Stimulated activated naive CD8-positive, alpha-beta T cell treated with anti-CD3 and anti-CD28 coated beads, Interleukin-15, amount 100 ng/mL, for 72 hours (primary cell): Measurements from ENCODE around the gene AWAT1.
"Not testable (repeated sequence)": the region's sequence is repeated elsewhere in the genome, so short reads cannot be mapped to it uniquely, and the experiment has no call there.

Experiments
- ATAC-seq: fragments of 150-1000 bp; cut with Tn5 transposase; 2 replicates; pipeline ENCODE4 v1.10.0; 2021; ENCODE audit warnings: mild to moderate bottlenecking, moderate library complexity
- DNase-seq, 2 donors: peaks; one replicate each; pipeline ENCODE4 v3.0.0; 2021 to 2022
- H3K27ac Mint-ChIP-seq, 2 donors: one replicate each; pipeline ENCODE4 v1.8.0; 2022; ENCODE audit warnings: mild to moderate bottlenecking in 2 of 2, mixed read lengths in 2 of 2, moderate library complexity in 2 of 2
- H3K27me3 Mint-ChIP-seq: one replicate; pipeline ENCODE4 v1.8.0; 2022; ENCODE audit warnings: mixed read lengths
- H3K4me1 Mint-ChIP-seq: one replicate; pipeline ENCODE4 v1.8.0; 2022; ENCODE audit warnings: mild to moderate bottlenecking, mixed read lengths
- H3K4me3 Mint-ChIP-seq, 2 donors: one replicate each; pipeline ENCODE4 v1.8.0; 2022; ENCODE audit warnings: mild to moderate bottlenecking in 2 of 2, mixed read lengths in 2 of 2, moderate library complexity in 1 of 2
- H3K9me3 Mint-ChIP-seq, 2 donors: one replicate each; pipeline ENCODE4 v1.8.0; 2022; ENCODE audit warnings: mixed read lengths in 2 of 2

AWAT1 gene

DNA sequence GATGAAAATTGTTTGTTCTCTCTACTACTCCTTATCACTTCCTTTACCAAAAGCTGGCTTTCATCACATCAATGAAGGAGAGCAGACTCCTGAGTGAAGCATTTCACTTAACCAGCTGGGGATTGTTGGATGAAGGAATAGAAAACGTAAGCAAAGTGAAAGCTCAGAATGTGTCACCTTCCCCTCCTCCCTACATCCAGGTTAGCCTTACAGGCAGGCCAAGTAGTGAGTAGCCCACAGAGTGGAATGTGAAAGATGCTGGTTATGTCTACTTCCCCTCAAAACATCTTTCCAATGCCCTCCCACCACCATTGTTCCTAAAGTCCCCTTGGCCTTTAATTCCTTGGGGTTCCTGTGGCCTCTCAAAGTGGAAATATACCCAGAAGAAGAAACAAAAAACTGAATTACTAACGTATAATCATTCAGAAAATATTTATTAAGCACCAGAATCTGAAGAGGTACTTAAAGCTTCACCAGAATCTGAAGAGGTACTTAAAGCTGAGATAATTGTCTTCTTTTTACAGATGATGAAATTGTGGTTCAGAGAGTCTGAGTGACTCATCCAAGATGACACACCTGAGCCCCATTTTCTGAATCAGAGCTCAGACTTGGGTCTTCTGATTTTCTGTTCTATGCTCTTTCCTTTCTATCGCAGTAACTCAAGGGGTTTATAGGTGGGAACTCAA lies 19.1 kb downstream of the AWAT1 start:
- no peaks in the 10 kb centered on the region for H3K27me3 Mint-ChIP-seq
- peak overlapping the region; percentile 48 to 51 for H3K4me3 Mint-ChIP-seq
- H3K27ac Mint-ChIP-seq, result peak overlapping the region; percentile 90 to 97
- no peaks in the 10 kb centered on the region for H3K9me3 Mint-ChIP-seq
- H3K4me1 Mint-ChIP-seq, result peaks cover 24% of the 10 kb centered on the region
- ATAC-seq (peak; percentile 94), DNase-seq (peak in 1 of 2 donors; percentile 16)

DNA sequence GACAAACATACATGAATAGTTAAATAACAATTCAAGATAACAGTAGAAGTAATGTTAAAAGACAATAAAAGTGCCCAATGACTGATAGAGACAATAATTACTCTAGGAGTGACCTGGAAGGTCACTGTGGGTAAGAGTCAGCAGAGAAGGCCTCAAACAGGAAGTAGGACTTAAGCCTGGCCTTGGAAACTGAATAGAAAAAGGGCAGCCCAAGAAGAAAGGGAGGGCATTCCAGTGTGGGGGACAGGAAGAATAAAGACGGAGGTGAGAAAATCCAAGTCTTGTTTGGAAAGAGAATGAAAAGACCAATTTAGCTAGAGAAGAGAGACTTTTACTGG lies 19.6 kb downstream of the AWAT1 start:
- Mint-ChIP-seq H3K27ac (peak overlapping the region; percentile 90 to 97), H3K27me3 (no peaks in the 10 kb centered on the region), H3K4me3 (peak overlapping the region; percentile 48 to 51), H3K4me1 (peaks cover 24% of the 10 kb centered on the region), H3K9me3 (no peaks in the 10 kb centered on the region)
- DNase-seq, result no peak
- peak; percentile 68 for ATAC-seq

GRCh38 chrX:70254909-70255308 lies 20.5 kb downstream of the AWAT1 start:
- Mint-ChIP-seq H3K27ac (peak overlapping the region; percentile 36 to 44), H3K4me3 (no peak overlapping the region), H3K27me3 (no peaks in the 10 kb centered on the region), H3K9me3 (no peaks in the 10 kb centered on the region), H3K4me1 (peaks cover 24% of the 10 kb centered on the region)
- no peak for ATAC-seq
- DNase-seq, result no peak

- H3K4me3 Mint-ChIP-seq, result no peak overlapping the region
- no peaks in the 10 kb centered on the region for H3K9me3 Mint-ChIP-seq
- H3K4me1 Mint-ChIP-seq, result peaks cover 24% of the 10 kb centered on the region
- H3K27ac Mint-ChIP-seq, result no peak overlapping the region
- ATAC-seq (no peak), DNase-seq (no peak)
- H3K27me3 Mint-ChIP-seq, result no peaks in the 10 kb centered on the region
These were observed 21.0 kb downstream of the AWAT1 start for GRCh38 chrX:70255452-70255851.

DNA sequence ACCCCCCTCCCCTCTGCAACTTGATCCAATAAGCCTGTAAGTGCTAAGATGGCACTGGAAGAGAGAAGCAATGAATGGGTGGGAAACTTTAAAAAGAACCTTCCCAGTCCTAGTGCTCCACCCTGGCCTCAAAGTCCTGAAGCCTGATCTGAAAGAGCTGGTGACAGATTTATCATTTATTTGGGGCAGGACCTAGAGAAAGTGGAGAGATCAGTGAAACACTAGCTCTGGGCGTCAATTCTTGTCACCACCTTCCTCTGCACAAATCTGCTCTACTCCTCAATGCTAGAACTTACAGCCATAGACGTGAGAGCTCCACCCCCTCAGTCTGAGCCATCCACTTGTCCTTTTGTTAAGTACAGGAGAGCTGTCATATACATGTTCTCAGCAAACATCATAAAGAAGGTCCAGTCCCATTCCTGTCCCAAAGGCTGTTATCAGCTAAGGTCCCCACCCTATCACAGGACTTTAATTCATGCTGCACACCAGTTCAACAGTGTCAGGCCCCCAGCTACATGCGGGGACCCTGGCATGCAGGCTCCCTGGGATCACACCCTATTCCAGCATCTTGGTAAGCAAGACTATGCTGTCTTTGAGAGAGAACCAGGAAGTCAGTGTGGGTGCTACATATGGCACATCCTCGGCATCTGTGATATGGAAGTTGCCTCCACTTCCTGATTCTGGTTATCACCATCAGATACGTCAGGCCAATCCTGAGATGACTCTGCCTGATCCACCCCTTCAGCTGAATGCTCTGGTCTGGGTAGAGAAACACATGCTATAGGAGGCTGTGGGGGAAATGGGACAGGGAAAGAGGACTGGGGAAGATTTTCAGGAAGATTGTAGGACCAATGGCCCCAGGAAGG lies 23.2 kb downstream of the AWAT1 start:
- DNase-seq, result no peak
- ATAC-seq, result no peak
- Mint-ChIP-seq H3K27ac (peak overlapping the region in 1 of 2 donors; percentile 3), H3K4me1 (peaks cover 24% of the 10 kb centered on the region), H3K27me3 (no peaks in the 10 kb centered on the region), H3K4me3 (no peak overlapping the region), H3K9me3 (no peaks in the 10 kb centered on the region)

- no peak for ATAC-seq
- peaks cover 6% of the 10 kb centered on the region for H3K4me1 Mint-ChIP-seq
- no peak within 1 kb of the TSS for H3K4me3 Mint-ChIP-seq
These were observed 25.6 kb downstream of the AWAT1 start, which contains the start of gene P2RY4 for GRCh38 chrX:70260104-70260503. P2RY4 (minus strand) TSS chrX:70260204; CDS start chrX:70259624, 580 bp downstream.

DNA sequence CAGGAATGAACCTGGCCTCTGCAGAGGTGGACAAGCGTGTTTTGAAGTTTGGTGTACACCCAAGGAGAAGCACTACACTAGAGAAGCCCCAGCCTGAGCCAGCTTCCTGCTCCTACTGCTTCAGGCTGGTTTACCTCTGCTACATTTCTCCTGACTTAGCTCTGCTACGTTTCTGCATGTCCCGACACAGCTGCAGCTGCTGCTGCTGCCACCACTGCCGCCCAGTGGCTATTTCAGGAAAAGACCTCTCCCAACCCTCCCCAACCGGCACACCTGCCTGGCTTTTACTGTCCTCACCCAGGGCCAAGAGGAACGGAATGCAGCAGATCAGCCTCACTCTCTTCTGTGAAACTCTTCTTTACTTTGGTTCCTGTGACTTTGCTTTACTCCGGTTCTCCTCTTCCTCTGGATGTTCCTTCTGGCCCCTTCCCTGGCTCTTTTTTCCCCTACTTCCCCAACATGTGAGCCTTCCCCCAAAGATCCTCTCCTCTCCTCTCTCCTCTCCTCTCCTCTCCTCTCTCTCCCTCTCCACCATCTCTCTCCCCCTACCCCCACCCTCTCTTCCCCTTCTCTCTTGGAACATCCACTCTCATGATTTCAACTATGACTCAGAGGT lies 28.6 kb downstream of the AWAT1 start:
- peak overlapping the region in 1 of 2 donors; percentile 85 for H3K27ac Mint-ChIP-seq
- ATAC-seq (peak; percentile 86), DNase-seq (peak; percentile 13 to 51)
- H3K4me1 Mint-ChIP-seq, result peaks cover 6% of the 10 kb centered on the region
- H3K9me3 Mint-ChIP-seq, result no peaks in the 10 kb centered on the region
- H3K4me3 Mint-ChIP-seq, result no peak overlapping the region
- H3K27me3 Mint-ChIP-seq, result no peaks in the 10 kb centered on the region

More at GRCh38 chrX:70260104-70260503, 25.6 kb downstream of the AWAT1 start, which contains the start of gene P2RY4:
- Mint-ChIP-seq H3K27ac (peak within 1 kb of the TSS in 1 of 2 donors; percentile 77), H3K9me3 (no peaks in the 10 kb centered on the region), H3K27me3 (no peaks in the 10 kb centered on the region)
- no peak for DNase-seq

- Mint-ChIP-seq H3K4me1 (peaks cover 6% of the 10 kb centered on the region), H3K4me3 (no peak overlapping the region), H3K27ac (no peak overlapping the region), H3K27me3 (no peaks in the 10 kb centered on the region), H3K9me3 (no peaks in the 10 kb centered on the region)
- ATAC-seq (no peak), DNase-seq (no peak)
These were observed 30.3 kb downstream of the AWAT1 start for GRCh38 chrX:70264784-70265183.

DNA sequence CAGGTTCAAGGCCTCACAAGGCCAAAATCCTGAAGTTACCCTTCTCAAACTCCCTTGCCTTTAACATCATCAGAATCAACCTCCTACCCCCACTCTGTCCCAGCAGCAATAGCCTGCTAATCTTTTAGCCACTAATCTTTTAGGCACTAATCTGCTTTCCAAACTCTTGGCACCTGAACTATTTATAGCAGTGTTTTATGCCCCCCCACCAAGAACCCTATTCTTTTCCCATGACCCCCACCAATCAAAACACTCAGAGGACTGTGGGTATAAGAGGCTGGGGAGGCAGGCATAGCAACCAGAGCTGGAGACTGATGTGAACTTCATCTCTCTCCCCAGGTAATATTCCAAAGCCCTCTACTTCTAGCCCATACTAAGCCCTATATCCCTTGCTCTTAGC lies 33.6 kb downstream of the AWAT1 start, which contains the start of gene ARR3:
Gene ARR3 (plus strand): TSS at position 301 of the 400 bp plus-strand sequence. CDS start 1,052 bp downstream, outside the sequence.
- Mint-ChIP-seq H3K4me3 (no peak within 1 kb of the TSS), H3K27ac (peak within 1 kb of the TSS in 1 of 2 donors; percentile 82), H3K27me3 (no peaks in the 10 kb centered on the region)

DNA sequence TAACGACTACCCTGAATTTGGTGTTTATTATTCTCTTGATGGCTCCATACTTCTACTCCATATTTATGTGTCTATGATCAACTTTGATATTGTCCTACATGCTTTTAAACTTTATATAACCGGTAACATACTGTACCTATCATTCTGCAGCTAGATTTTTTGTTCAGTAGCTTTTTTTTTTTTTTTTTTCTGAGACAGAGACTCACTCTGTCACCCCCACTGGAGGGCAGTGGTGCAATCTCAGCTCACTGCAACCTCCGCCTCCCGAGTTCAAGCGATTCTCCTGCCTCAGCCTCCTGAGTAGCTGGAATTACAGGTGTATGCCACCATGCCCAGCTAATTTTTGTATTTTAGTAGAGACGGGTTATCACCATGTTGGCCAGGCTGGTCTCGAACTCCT lies 39.6 kb downstream of the AWAT1 start:
- not testable (repeated sequence) for DNase-seq, ATAC-seq, H3K4me3 Mint-ChIP-seq, H3K4me1 Mint-ChIP-seq, H3K9me3 Mint-ChIP-seq, H3K27me3 Mint-ChIP-seq
- H3K27ac Mint-ChIP-seq, result peak overlapping the region in 1 of 2 donors; percentile 46

More for the DNA sequence above, 33.6 kb downstream of the AWAT1 start, which contains the start of gene ARR3:
- DNase-seq (no peak), ATAC-seq (no peak)
- no peaks in the 10 kb centered on the region for H3K9me3 Mint-ChIP-seq
- peaks cover 6% of the 10 kb centered on the region for H3K4me1 Mint-ChIP-seq

- no peak overlapping the region for H3K4me3 Mint-ChIP-seq
- H3K9me3 Mint-ChIP-seq, result no peaks in the 10 kb centered on the region
- no peaks in the 10 kb centered on the region for H3K27me3 Mint-ChIP-seq
- no peaks in the 10 kb centered on the region for H3K4me1 Mint-ChIP-seq
- DNase-seq (no peak), ATAC-seq (no peak)
- H3K27ac Mint-ChIP-seq, result no peak overlapping the region
These were observed 44.6 kb downstream of the AWAT1 start for GRCh38 chrX:70279081-70279480.

GRCh38 chrX:70280573-70280972 lies 46.1 kb downstream of the AWAT1 start:
- no peak overlapping the region for H3K4me3 Mint-ChIP-seq
- no peaks in the 10 kb centered on the region for H3K27me3 Mint-ChIP-seq
- H3K27ac Mint-ChIP-seq, result peak overlapping the region in 1 of 2 donors; percentile 25
- H3K4me1 Mint-ChIP-seq, result no peaks in the 10 kb centered on the region
- no peaks in the 10 kb centered on the region for H3K9me3 Mint-ChIP-seq
- DNase-seq (no peak), ATAC-seq (no peak)

- H3K4me3 Mint-ChIP-seq, result no peak within 1 kb of the TSS
- no peaks in the 10 kb centered on the region for H3K4me1 Mint-ChIP-seq
- no peak for DNase-seq
- no peaks in the 10 kb centered on the region for H3K9me3 Mint-ChIP-seq
- no peak within 1 kb of the TSS for H3K27ac Mint-ChIP-seq
- H3K27me3 Mint-ChIP-seq, result no peaks in the 10 kb centered on the region
- no peak for ATAC-seq
These were observed 47.5 kb downstream of the AWAT1 start, which contains the start of gene RAB41 for GRCh38 chrX:70281951-70282350. RAB41 (plus strand) TSS chrX:70282172; CDS start chrX:70282218, 46 bp downstream.

DNA sequence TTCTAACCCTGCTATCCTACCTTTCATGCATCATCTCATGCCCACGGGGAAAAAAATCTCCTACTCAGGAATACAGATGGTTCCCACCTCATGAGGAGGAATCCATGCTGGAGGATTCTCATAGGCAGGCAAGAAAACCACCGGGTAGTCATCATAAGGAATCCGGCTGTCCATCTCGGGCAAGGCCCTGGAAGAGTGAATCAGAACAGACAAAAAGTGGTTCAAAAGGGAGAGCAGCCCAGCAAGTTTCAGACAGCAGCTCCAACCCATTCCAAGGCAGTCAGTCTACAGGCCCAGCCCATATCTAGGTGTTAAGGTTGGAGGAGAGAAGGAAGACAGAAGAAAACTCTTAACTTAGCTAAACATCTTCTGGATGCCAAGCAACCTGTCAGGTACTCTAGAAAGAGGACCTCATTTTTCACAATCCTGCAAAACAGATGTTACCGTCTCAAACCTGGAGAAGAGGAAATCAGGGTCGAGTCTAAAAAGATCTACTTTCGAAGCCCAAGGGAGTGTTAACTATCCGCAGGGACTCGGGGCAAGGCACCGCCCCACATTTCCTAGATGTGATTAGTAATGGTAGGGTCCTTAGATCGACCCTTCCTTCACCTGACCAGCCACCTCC lies 54.8 kb downstream of the AWAT1 start:
- Mint-ChIP-seq H3K27ac (peak overlapping the region; percentile 34 to 92), H3K9me3 (no peaks in the 10 kb centered on the region), H3K4me1 (peaks cover 9% of the 10 kb centered on the region), H3K4me3 (peak overlapping the region; percentile 91 to 92), H3K27me3 (no peaks in the 10 kb centered on the region)
- no peak for DNase-seq
- no peak for ATAC-seq
